GM10266 (cell line): ENCODE data around the gene SORCS2.

Source experiments
- DNase-seq: peaks from one replicate; pipeline ENCODE4 v3.0.0; 2012; ENCODE audit errors: extremely low spot score
- CTCF ChIP-seq: IDR thresholded peaks from 2 replicates; pipeline ENCODE4 v1.5.1; 2012; ENCODE audit warnings: mild to moderate bottlenecking, low read depth; ENCODE audit not compliant: control insufficient read depth, insufficient read depth; ENCODE audit errors: missing control alignments

Gene SORCS2

DNA sequence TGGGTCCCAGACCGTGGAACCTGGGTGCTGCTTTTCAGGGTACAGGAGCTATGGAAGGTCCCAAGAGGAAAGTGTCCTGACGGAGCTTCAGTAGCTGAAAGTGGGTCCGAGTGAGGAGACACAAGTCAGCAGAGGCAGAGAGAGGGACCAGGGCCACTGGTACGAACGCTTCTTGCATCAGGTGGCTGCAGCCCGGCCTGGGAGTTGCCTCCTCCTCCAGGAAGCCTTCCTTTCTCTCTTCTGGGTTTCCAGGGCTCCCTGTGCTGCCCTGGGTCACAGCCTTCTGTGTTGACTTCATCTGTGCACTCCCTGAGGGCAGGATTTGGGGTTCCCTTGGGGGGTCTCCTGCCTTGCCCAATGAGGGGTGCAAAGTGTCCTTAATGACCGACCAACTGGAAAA, 94.5 kb downstream of the SORCS2 start:
- DNase-seq, result no peak
- no peak for TF ChIP-seq CTCF

DNA sequence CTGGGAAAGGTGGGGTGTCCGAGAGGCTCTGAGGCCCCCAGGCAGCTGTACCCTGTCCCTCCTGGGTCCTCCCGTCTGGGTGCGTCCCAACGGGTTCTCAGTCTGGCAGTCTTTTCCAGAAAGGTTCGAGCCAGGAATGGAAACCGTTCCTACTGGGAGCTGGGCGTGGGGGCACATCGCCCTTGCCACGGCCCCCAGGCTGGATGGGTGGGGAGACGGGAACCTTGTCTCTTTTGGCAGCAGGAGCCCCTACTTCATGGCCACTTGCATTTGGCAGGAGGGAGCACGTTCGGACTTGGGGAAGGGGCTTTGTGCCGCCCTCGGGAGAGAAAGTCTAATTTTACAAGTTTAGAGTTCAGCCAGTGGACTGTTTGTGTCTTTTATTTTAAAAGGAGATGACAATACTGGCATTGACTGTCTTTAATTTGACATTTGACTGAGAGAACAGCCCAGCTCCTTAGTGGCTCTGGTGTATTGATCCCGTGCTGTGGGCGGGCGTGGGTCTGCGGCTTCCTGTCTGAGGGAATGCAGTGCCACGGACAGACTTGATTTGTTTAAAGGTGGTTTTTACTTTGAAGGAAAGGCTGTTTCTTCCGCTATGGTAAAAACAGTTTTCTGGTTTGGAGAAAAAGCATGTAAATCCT, 95.1 kb downstream of the SORCS2 start:
- no peak for TF ChIP-seq CTCF
- no peak for DNase-seq

DNA sequence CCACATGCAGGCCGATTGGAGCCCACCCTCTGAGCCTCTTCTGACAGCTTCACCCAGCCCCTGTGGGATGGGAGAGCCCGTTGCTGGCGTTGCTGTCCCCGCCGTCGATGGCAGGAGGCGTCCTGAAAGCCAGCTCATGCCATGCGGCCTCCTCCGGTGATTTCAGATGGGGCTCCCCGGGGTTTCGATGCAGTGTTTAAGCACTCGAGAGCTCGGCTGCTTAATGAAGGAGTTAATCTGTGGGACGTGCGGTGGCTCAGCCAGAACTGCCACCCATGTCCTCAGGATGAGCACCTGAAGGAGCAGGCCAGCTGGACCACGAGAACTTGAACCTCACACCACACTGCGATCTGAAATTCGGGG, 95.6 kb downstream of the SORCS2 start:
- no peak for DNase-seq

DNA sequence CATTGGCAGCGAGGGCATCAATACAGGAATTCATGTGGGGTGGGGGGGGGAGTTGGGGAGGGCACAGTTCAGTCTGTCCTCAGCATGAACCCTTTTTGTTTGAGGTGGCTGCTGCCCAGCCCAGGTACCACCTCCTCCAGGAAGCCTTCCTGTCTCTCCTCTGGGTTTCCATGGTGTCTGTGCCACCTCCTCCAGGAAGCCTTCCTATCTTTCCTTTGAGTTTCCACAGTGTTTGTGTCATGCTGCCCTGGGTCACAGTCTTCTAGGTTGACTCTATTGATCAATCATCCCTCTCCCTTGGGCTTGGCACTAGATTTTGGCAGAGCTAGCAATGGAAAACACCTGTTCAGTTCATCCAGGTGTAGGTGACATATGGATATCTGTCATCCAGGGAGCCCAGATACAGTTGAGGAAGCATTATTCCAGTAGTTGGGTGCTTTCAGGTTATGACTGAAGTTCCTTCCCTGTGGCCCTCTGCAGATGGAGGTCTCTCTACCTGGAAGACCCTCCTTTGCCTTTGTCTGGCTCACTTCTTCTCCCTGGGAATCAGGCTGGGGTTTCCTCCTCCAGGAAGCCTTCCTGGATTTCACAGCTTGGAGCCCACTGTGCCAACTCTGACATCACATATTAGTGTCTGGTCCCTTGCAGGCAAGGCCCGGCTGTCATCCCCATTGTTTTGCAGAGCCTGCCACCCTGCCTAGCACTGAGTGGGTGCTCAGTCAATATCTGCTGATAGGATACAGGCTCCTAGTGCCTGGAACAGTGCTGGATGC, 96.6 kb downstream of the SORCS2 start:
- TF ChIP-seq CTCF, result no peak
- DNase-seq, result no peak

More for the DNA sequence above, 95.6 kb downstream of the SORCS2 start:
- TF ChIP-seq CTCF, result no peak

DNA sequence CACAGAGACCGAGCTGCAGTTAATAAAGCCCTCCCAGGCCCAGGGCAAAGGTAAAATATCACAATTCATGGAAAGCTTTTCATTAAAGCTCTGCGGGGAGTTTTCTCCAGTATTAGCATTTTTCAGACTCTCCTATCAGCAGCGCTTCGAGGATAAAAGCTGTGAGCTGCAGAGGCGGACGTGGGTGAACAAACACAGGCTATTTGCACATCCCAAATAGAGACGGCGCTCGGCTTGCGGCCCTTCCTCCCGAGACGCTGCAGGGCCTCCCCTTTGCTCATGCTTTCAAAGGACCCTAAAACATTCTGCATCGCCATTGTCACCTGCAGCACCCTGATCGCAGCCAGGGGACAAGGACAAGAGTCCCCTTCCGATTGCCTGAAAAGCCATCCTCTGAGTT, 97.3 kb downstream of the SORCS2 start:
- TF ChIP-seq CTCF, result no peak
- DNase-seq, result no peak

DNA sequence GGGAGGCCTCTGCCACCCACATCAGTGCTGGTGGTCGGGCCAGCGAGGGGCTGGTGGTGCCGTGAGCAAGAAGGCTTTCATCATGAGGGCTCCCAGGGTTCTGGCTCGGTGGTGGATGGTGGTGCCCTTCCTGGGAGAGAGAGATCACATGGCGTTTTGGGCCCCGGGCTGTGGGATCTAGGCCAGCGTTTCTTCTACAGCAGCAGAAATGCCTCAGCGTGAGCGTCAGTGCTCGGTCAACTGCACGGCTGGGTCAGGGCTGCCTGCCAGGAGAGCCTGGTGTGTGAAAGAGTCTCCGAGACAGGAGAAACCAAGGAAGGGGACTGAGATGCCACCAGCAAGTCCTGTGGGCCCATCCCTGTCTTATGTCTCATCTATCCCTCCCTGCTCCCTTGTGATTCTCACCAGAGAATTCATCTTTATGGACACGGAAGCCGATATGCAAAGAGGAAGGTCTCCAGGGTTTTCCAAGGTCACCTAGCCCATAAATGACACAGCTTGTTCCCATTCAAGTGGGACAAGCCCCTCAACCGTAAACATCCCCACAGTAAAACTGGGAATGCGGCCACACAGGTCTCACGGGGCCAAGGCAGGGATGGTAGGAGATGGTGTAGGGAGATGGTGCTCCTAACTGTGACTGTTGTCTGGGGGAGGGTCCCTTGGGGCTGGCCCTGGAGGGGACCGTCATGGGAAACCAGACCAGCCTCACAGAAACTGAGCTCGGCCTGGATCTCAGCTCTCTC, 99.2 kb downstream of the SORCS2 start:
- no peak for TF ChIP-seq CTCF
- DNase-seq, result no peak
